HG02840 (cell line): ENCODE data around the gene LSAMP.
"Not testable (repeated sequence)": the region's sequence is repeated elsewhere in the genome, so short reads cannot be mapped to it uniquely, and the experiment has no call there.

ENCODE experiments used
- ATAC-seq: cut with Tn5 transposase; IDR thresholded peaks from one replicate; pipeline ENCODE4 v1.9.1; 2021; ENCODE audit warnings: mild to moderate bottlenecking, moderate library complexity, moderate number of reproducible peaks; ENCODE audit not compliant: unreplicated experiment, low FRiP score

Gene LSAMP

DNA sequence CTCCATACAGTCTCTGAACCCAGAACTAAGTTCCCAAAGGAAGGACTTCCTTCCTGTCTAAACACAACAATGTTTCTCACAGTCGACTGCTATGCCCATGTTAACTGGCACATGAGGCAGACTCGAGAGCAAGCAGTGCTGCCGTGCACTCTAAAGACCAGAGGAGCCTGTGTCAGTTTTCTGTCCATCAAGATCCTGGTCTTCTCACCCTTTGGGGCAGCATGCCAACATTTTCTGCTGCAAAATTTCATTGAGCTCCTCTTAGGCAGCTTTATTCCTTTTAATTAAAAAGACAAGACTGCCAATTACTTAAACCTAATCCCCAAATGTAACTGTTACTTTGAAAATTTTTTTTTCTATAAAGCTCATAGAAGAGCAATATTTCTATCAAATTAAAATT lies 616.9 kb downstream of the LSAMP start:
- no peak for ATAC-seq

DNA sequence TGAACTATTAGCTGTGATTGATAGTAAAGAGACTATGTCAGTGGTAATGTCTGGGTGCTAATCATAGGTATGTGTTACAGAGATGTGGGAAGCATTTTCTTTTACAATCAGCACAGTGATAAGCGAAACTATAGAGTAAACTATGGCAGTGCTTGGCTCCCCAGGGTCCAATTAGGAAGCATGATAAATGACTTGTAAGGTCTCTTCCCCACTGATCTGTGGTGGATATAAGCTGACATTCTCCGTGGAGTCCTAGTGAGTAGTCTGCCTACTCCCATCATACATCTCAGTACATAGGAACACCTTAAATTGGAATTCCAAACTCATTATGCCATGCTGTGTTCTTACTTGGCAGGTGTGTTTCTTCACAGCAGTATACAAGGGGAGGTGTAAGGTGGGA lies 617.8 kb downstream of the LSAMP start:
- ATAC-seq, result no peak

DNA sequence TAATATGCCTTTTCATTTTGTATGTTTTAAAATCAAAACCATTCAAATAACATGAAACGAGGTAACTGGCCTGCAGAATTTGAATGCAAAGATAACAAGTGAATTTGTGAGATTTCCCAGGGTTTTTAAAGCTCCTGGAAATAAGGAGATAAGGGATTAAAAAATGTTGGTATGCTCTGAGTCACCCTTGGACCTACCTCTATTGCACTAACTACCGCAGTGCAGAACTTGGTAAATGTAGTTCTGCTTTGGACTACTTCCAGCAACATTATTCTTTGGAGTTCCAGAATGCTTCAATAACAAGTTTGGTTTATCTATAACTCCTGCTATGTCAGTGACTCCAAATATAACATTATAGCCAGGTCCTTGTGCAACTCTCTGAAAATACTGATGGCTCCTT lies 620.2 kb downstream of the LSAMP start:
- ATAC-seq, result no peak

DNA sequence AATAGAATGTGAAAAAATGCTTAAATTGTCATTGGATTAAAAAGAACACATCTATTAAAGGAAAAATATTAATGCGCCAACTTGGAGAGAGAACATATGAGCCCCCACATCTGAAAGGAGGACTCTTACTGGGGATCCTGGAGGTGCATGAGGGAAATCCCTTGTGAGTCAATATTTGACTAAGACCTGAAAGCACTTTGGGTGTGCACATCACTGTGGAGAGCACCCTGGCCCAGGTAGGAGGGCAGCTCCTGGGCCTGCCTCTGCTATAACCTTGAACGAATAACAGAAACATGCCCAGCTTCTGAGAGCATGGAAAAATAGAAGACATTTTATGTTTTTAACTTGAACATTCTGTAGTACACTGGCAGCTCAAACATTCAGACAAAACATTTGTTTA lies 622.2 kb downstream of the LSAMP start:
- no peak for ATAC-seq

DNA sequence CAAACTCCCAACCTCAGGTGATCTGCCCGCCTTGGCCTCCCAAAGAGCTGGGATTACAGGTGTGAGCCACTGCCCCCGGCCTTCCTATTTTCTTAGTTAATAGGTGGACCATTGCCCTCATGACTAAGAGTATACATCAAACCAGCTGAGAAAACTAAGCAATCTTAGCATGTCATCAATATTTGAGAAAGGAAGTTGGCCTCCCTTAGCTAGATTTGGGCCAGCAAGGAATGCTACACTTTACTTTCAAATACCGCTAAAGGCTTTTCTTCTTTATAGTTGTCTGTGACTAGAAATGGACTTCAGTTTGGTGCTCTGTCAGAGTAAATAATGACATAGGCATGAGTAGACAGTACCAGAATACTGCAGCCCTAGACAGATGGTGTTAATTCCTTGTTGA lies 622.7 kb downstream of the LSAMP start:
- no peak for ATAC-seq

DNA sequence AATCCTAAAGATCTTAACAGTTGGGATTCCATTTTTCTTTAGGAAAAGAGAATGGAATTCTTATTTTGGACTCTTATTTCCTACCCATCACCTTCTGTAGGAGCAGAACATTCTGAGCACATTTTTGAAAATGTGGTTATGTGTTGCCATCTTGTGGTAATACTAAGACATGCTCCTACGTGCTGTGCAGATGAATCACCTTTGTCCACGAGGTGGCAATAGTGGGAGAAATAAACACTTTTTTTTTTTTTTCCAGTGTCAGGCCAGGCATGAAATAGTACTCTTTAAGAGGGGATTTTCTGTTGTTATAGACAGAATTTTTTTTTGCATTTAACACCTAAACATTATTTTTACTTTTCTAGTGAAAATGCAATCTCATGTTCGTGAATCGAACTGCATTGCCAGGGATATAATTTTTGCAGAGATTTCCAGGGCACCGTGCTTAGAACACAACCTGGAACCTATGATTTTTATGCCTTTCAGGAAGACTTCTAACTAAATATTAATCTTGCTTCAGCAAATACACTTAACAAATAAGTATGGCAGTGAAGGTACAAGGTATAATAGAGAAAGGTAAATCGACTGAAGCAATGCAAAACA lies 625.4 kb downstream of the LSAMP start:
- ATAC-seq, result peak; percentile 76

DNA sequence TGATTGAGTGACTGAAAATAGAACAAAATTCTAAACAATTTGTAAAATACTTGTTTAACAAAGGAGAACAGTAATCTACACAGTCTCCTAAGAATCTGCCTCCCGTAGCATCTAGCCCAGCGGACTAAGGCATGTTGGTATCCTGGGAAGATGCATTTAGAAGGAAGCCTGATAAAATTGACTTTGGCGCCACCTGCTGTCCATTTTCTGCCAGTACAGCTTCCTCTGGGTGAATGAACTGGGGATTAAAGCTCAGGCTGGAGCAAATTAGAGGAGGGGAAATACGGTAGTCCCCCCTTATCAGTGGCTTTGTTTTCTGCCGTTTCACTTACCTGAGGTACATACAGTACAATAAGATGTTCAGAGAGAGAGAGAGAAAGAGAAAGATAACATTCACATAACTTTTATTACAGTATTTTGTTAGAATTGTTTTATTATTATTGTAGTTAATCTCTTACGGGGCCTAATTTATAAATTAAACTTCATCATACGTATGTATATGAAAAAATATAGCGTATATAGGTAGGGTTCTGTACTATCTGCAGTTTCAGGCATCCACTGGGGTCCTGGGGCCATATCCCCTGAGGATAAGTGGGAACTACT lies 630.4 kb downstream of the LSAMP start:
- no peak for ATAC-seq

DNA sequence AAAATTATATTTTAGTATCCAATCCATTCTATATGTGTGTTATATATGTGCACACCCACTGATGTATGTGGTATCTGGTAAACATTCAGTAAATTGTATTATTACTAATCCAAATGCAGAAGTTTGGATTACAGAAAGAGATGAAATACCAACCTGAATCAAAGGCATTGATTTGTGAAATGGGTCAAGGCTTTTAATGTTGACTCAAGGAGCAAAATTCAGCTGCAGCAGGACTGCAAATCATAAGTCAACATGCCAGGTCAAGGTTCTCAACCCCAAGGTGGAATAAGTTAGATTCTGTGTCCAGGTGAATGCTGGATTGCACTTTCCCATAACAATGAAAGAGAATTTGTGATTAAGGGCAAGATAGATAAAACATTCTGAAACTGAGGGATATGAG lies 631.3 kb downstream of the LSAMP start:
- ATAC-seq, result no peak

DNA sequence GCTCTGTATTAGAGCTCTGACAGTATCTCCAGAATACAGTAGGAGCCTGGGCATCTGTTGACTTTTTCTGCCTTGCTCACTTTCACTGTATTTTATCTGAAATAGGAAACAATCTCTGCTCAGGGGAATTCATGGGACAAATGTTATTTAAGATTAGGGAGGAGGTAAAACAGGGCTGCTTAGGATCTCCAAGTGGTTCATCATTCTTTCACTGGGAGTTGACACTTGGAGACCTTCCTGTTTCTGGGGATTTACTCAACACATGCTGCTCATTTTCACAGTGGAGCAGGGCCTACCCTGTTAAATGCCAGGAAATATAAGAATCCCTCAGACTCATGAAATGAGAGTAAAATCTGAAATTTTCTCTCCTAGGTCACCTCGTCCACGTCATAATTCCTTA lies 636.5 kb downstream of the LSAMP start:
- no peak for ATAC-seq

DNA sequence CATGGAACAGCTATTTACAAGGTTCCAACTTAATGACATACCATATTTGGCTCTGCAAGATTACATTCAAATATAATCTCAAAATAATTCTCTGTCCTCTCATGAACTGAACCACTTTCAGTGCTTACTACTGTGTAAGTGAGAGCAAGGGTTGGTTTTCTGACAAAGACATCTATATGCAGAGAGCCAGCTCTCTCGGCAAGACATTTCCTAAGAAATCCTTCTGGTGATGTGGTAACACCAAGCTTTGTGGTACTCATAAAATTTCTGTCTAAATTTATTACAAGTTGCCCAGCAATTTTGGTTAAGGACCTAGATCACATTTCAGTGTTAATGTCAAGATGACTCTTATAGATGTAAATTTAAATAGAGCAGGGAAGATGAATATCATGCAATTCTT lies 637.0 kb downstream of the LSAMP start:
- ATAC-seq, result no peak

DNA sequence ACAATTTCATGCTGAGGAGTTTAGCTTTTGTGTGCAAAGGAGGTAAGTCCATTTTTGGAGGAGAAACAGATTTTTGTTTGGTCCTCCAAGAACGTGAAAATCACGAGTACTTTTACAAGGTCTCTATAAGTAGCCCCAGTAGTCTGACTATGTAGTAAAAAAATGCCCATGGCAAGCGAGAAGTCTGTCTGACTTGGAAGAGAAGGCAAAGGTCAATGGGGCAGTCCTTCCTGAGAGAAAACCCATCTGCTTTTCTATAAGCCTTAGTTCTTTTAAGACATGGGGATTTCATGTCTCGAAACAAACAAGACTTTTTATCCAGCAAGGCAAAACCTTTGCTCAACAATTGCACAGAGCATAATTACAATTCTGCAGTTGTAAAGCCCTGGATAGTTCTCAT lies 638.8 kb downstream of the LSAMP start:
- no peak for ATAC-seq

DNA sequence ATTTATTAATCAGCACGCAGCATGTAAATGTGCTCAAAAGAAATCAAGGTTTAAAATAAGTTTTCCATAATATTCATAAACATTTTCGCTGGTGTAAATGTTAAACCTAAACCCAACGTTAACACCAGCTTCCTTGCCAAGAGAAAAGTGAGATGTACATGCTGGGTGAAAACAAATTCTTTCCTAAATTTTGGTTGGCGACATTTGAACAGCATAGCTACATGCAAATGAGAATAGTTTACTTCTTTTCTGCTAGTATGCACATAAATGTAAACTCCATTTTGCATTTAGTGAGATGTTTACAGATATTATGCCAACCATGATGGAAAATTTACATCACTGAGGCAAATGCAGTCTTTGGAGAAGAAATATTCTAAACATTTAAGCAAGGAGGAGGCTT lies 639.8 kb downstream of the LSAMP start:
- ATAC-seq, result no peak

DNA sequence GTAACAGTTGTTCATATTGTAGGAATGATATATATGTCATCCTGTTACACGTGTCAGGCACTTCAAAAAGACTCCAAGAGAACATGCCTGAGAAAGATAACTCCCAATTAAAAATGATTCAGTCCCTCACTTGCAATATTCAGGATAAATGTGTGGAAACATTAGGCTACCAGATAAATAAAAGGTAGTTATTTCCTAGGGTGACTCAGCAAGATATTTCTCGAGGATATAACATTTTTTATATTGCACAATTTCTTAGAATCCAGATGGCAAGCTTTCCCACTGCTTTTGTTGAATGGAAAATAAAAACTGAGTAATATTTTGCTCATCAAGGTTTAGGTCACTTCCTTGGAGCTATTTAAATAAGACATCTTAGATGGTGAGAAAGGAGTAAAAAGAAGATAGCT lies 640.6 kb downstream of the LSAMP start:
- ATAC-seq, result no peak

DNA sequence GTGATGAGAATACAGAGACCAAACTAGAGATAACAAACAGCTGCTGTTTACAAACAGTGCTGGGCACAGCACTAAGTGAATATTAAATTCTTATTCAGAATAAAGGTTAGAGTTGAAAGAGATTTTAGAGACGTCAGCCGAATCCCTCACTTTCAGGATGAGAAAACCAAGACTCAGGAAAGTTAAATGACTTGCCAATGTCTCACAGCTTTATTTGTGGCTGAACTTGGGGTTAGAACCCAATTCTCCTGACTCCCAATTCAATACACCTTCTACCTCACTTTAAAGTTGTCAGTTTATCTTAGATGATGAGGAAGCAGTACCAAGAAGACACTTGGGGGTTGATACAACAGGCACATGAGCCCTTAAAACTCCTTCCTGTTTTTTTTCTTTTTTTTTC lies 641.1 kb downstream of the LSAMP start:
- no peak for ATAC-seq

DNA sequence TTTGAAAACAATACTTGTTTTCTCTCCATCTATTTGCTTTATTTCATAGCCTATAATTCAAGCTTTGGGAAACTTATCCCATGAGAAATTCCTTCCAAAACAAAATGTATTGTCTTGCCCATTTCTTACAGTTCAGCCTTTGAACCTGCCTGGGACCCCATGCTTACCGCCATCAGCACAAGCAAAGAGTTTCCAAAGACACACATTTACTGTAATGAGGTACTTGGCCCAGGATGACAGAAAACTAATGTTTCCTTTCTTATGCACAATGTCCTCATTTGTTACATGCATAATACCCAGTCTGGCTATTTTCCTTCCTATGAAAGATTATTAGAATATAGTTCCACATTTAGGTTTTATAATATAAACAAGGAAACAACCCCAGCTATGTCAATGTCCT lies 641.6 kb downstream of the LSAMP start:
- no peak for ATAC-seq

DNA sequence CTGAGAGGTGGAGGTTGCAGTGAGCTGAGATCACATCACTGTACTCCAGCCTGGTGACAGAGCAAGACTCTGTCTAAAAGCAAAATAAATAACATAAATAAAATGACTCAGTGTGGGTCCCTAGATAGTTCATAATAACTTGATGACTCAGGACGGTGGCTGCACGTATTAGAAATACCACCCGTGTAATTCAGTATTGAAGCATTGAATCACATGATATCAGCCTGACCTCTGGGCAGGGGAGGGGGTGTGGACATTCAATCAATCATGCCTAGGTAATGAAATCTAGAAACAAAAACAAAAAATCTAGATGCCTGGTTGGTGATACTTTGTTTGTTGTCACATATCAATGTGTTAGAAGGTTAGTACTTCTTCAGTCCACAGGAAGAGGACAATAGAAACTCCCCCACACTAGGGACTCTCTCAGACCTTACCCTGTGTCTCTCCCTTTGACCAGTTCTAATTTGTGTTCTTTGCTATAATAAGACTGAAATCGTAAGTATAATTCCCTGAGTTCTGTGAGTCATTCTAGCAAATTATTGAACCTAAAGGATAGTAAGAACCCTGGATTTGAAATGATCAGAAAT lies 644.7 kb downstream of the LSAMP start:
- ATAC-seq, result no peak

DNA sequence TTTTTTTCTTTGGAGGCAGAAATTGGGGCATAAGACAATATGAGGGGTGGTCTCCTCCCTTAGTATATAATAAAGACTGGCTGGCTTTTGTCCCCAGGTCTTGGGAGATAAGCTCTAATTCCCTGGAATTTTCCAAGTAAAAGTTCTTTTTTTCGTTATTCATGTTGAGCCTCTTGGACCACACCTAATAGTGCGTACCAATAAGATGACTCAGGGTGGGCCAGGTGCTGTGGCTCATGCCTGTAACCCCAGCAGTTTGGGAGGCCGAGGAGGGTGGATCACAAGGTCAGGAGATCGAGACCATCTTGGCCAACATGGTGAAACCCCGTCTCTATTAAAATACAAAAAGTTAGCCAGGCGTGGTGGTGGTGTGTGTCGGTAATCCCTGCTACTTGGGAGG lies 645.2 kb downstream of the LSAMP start:
- ATAC-seq, result not testable (repeated sequence)

DNA sequence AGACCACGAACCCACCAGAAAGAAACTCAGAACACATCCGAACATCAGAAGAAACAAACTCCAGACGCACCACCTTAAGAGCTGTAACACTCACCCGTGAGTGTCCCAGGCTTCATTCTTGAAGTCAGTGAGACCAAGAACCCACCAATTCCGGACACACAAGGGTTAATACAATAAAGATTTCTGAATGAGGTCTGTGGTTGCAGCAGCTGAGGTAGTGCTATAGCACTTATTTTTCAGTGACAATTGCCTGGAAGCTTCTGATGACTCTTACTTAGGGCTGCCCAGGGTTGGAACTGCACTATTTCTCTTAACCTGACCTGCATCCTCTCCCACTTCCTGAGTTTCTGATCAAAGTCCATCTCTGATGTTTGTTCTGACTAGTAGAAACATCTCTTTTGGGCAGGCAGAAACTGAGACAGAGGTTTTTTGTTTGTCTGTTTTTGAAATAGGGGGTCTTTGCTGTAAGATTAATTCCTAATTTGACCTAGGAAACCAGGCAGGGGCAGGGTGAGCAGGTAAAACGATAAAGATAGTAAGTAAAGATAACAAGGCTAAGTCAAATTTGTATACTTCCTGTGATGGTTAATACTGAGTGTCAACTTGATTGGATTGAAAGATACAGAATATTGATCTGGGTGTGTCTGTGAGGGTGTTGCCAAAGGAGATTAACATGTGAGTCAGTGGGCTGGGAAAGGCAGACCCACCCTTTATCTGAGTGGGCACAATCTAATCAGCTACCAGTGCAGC lies 652.9 kb downstream of the LSAMP start:
- ATAC-seq, result no peak

DNA sequence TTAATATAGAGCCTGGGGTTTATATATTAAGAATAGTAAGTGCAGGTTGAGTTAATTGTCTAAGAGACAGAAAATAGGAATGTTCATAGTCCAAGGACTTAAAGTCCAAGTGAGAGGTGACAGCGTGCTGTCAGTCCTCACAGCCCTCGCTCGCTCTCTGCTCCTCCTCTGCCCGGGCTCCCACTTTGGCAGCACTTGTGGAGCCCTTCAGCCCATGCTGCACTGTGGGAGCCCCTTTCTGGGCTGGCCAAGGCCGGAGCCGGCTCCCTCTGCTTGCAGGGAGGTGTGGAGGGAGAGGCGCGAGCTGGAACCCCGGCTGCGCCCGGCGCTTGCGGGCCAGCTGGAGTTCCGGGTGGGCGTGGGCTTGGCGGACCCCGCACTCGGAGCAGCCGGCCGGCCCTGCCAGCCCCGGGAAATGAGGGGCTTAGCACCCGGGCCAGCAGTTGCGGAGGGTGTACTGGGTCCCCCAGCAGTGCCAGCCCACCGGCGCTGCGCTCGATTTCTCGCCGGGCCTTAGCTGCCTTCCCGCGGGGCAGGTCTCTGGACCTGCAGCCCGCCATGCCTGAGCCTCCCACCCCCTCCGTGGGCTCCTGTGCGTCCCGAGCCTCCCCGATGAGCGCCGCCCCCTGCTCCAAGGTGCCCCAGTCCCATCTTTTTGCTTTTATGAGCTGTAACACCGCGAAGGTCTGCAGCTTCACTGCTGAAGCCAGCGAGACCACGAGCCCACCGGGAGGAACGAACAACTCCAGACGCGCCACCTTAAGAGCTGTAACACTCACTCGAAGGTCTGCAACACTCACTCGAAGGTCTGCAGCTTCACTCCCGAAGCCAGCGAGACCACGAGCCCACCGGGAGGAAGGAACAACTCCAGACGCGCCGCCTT lies 653.8 kb downstream of the LSAMP start:
- ATAC-seq, result not testable (repeated sequence)

DNA sequence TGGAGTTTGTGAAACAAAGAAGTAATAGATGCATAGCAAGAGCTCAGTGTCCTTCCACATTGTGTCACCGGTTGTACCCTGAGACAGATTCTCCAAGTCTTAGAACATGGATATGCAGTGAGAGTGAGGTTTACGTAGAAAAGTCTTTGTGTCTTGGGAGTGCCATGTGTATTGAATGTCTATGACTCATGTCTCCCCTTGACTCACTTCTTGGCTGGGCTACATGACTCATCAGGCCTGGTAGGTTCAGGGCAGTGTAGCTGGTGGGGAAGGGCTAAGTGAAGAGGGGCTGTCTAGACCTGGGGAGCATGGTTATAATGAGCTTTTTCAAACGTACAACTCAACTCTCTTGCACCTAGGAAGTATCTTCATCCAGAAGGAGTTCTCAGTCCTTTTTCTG lies 654.5 kb downstream of the LSAMP start:
- no peak for ATAC-seq

DNA sequence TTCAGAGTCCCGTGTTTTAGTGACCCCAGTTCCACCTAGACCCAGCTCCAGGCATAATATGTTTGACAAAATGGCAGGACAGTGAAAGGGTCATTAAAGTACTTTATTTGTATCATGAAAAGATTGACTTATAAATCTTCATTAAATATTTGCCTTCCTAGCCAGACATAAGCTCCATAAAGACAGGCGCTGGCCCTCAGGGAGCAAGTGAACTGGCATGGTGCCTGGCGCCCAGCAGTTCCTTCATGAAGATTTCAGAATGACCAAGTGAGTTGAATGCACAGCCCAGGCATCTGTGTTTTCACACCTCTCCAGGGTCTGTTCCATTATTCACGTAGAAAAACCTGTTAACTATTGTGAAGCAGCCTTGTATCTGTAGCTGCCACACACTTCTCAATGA lies 655.8 kb downstream of the LSAMP start:
- no peak for ATAC-seq
